Right lung (tissue), 5 donors: ENCODE results near the gene OSTM1. TPM values are rescaled to one million over a fixed set of nuclear protein-coding genes. Genes with fewer than 3 reads are reported as not detected.

Source experiments
- DNase-seq, 2 donors: peaks; one replicate each; pipeline ENCODE4 v3.0.0-alpha.2; 2013
- polyA plus RNA-seq, 5 donors: library from polyadenylated mRNA; unstranded; fragments of 120-200 nt; gene quantifications; one replicate each; pipeline versions ENCODE4 v1.2.1 to v1.2.3, GENCODE V29; 2013; ENCODE audit warnings: inconsistent platforms in 1 of 5, low replicate concordance in 1 of 5; ENCODE audit not compliant: insufficient read length in 5 of 5, insufficient read depth in 1 of 5

OSTM1 gene
- polyA plus RNA-seq, 5 donors: 14.5 to 26.1 (median 21.5) TPM

GRCh38 chr6:108106694-108107093 is 32.2 kb upstream of the OSTM1 start:
- no peak for DNase-seq

DNA sequence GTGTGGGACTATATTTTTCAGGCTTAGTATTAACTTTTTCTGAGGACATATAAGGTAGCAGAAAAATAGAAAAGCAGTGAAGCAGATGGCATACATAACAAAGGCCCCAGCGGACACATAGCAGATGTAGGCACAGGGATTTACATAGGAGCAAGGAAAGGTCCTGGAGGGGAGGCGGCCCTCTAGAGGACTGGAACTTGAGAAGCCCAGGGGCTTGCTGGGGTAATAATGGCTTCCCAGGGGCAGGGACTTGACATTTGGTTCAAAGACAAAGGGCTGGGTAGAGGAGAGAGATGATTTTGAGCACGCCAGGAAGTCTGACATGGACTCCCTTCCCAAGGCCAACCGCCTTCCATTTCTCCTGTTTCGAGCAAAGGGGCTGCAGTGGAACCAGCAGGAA is 31.7 kb upstream of the OSTM1 start:
- no peak for DNase-seq

- DNase-seq: no peak
Observed at GRCh38 chr6:108105571-108105970, 31.0 kb upstream of the OSTM1 start.

- no peak for DNase-seq
Observed at GRCh38 chr6:108102965-108103364, 28.4 kb upstream of the OSTM1 start.

- no peak for DNase-seq
Observed at GRCh38 chr6:108100003-108100402, 25.5 kb upstream of the OSTM1 start.

DNA sequence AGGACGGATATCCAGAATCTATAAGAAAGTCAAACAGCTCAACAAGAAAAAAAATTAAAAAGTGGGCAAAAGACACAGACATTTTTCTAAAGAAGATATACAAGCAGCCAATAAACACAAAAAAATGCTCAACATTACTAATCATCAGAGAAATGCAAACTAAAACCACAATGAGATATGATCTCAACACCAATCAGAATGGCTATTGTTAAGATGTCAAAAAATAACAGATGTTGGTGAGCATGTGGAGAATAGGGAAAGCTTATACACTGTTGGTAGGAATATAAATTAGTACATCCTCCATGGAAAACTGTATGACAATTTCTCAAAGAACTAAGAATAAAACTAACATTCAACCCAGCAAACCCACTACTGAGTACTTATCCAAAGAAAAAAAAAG is 23.3 kb upstream of the OSTM1 start:
- no peak for DNase-seq

DNA sequence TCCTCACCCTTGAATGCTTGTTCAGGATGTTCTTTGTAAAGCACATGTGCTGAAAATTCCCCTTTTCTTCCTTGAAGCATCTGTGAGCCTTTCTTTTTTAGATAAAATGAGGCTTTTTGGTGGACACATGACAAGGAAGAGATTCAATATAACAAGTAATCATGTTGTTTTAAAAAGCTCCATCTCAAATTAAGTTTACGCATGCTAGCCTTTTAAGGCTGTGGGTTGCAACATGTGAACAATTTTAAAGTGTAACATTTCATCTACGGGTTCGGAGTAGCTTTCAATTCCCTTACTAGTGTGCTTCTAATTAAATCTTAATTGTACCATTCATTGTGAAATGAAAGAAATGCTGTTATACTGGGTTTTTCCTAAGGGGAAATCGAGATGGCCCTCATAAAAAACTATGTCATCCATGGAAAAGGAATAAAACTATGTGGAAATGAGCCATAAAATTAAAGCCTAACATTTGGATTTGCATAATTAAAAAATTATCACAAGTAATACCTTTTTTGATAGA is 19.3 kb upstream of the OSTM1 start:
- no peak for DNase-seq

GRCh38 chr6:108091288-108091687 is 16.7 kb upstream of the OSTM1 start:
- DNase-seq: no peak

DNA sequence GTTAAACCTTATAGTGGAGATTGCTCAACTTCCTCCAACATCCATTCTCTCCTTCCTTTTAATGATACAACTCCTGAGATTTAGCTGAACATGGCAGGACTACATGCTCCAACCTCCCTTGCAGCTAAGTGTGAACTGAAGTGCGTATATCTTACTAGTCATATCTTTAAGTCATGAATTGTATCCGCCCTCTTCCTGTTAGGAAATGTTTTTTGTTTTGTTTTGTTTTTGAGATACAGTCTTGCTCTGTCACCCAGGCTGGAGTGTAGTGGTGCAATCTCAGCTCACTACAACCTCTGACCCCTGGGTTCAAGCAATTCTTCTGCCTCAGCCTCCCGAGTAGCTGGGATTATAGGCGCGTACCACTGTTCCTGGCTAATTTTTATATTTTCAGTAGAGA is 8.8 kb upstream of the OSTM1 start:
- no peak for DNase-seq

DNA sequence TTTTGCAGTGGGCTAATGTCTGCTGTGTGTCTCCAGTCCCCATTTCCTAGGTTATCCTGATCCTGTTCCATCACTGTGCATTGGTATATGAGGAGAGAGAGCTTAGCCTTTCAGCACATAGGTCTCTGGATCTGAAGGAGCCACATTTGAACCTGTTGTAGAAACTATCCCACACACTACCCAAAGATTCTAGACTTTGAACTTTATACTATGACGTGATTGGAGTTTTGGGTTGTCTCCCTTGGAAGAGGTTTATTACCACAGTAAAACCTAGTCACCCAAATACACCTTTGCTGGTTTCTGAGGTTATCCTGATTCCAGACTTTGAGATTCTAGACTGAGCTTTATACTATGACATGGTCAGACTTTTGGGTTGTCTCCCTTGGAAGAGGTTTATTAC is 8.0 kb upstream of the OSTM1 start:
- no peak for DNase-seq

DNA sequence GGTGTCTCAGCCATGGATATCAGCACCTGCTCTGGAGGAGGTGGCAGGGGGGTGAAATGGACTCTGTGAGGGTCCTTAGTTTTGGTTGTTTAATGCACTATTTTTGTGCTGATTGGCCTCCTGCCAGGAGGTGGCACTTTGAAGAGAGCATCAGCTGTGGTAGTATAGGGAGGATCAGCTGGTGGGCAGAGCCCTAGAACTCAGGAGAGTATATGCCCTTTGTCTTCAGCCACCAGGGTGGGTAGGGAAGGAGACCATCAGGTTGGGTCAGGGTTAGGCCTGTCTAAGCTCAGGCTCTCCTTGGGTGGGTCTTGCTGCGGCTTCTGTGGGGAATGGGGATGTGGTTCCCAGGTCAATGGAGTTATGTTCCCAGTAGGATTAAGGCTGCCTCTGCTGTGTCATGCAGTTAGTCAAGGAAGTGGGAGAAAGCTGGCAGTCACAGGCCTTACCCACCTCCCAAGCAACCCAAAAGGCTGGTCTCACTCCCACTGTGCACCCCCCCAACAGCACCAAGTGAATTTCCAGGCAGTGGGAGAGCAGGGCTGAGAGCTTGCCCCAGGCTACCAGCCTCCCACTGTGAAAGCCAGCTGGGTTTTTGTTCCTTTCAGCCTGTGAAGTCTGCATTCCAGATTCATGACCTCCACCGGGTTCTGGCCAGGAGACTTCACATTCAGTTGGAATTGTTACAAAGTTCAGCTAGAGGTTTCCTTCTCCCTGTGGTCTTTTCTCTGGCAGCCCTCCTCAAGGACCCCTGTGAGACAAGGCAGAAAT is 5.7 kb upstream of the OSTM1 start:
- no peak for DNase-seq

DNA sequence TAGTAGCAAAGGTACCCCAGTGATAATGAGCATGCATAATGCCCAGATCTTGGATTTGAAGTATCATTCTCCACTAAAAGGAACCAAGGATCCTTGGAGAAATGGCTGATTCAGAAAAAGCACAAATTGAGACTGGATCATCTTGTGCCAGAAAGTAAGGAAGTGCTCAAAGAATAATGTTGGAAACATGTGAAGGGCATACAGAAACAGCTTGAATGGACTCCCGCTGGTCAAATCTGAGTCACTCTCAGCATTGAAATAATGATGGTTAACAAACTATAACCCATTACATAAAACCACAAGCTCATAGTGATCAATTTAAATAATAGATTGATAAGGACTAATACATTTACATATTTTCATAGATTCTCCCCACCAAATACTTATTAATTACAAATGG is 3.6 kb upstream of the OSTM1 start:
- no peak for DNase-seq

DNA sequence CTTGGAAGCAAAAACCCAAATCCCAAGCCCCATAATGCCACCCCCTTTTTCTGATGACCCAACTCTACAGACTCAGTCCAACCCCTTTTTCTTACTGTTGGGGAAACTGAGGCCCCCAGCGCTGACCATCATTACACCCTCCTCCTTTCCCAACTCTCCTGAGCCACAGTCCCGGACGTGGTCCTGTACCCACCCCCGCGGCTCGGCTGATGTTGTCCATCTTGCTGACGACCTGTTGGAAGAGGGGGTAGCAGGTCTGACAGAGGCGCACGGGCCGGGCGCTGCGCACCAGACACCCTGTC is 533 bp downstream of the OSTM1 start:
- DNase-seq: no peak

- DNase-seq: no peak
Observed at GRCh38 chr6:108071736-108072276, 2.7 kb downstream of the OSTM1 start.

- DNase-seq: no peak
Observed at GRCh38 chr6:108068618-108069017, 5.9 kb downstream of the OSTM1 start.

GRCh38 chr6:108068182-108068581 is 6.4 kb downstream of the OSTM1 start:
- no peak for DNase-seq

GRCh38 chr6:108052706-108053105 is 21.8 kb downstream of the OSTM1 start:
- no peak for DNase-seq

DNA sequence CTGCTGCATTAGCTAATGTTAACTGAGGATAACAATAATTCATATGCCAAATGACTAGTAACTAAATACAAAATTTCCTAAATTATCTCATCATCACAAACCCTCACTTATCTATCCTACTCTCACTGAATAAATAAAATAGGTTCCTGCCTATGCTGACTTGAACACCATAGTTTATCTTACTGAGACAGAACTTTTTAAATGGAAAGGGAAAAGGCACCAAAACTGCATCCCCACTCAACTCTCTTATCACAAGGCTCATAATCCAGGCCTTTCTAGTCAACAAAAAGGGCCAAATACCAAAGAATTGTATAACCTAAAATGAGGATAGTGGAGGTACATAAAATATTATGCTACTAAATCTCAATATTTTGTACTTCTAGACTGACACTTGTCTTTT is 23.1 kb downstream of the OSTM1 start:
- no peak for DNase-seq

DNA sequence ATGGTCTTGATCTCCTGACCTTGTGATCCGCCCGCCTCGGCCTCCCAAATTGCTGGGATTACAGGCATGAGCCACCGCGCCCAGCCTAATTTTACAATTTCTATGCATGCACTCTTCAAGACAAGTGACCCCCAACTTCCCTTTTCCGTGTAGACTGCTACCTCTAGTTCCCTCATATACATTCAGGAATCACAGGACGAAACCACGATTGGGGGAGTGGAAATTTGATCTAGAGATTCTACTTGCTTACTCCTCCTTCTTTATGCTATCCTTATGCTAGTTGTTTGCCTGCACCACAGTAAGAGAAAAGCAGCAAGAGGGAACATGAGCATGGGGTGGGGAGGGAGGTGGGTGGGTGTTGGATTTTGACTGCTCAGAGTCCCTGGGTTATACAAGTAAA is 34.9 kb downstream of the OSTM1 start:
- DNase-seq: no peak

- no peak for DNase-seq
Observed at GRCh38 chr6:108036884-108037283, 37.7 kb downstream of the OSTM1 start.

- no peak for DNase-seq
Observed at GRCh38 chr6:108031968-108032367, 42.6 kb downstream of the OSTM1 start.

DNA sequence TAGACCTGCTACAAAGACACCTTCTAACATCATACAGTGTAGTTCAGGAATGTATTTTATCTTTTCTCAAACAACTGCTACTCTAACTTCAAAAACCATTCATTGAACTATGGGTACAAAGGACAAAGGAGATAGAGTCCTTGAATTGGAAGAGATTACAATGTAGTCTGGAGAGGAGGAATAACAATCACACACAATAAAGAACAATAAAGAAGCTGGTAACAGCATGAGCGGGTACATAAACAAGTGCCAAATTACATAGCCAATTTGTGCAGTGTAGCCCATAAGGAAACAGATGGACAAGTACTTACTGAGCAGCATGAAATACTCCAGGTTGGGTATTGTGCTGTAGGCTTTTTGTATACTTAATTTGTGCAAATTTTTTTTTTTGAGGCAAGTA is 44.3 kb downstream of the OSTM1 start:
- DNase-seq: no peak

GRCh38 chr6:108029226-108029921 is 45.2 kb downstream of the OSTM1 start:
- no peak for DNase-seq
